GM19035 (cell line): ENCODE data around the gene PRM1.

Source experiments
- ATAC-seq: cut with Tn5 transposase; IDR thresholded peaks from one replicate; pipeline ENCODE4 v1.9.1; 2021; ENCODE audit not compliant: unreplicated experiment

The PRM1 gene

GRCh38 chr16:11238272-11239202 is 42.6 kb downstream of the PRM1 start:
- ATAC-seq: no peak

GRCh38 chr16:11236461-11237254 is 44.5 kb downstream of the PRM1 start:
- no peak for ATAC-seq

DNA sequence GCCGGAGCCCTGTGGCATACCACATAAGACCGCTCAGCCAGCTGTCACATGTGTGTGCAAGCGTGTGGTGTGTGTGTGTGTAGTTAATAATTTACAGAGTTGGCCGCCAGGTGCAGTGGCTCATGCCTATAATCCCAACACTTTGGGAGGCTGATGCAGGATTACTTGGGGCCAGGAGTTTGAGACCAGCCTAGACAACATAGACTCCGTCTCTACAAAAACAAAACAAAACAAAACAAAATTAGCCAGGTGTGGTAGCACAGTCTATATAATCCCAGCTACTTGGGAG is 45.5 kb downstream of the PRM1 start:
- ATAC-seq: no peak

- ATAC-seq: no peak
Observed at GRCh38 chr16:11234884-11235702, 46.0 kb downstream of the PRM1 start.

GRCh38 chr16:11233727-11234376 is 47.3 kb downstream of the PRM1 start:
- no peak for ATAC-seq

DNA sequence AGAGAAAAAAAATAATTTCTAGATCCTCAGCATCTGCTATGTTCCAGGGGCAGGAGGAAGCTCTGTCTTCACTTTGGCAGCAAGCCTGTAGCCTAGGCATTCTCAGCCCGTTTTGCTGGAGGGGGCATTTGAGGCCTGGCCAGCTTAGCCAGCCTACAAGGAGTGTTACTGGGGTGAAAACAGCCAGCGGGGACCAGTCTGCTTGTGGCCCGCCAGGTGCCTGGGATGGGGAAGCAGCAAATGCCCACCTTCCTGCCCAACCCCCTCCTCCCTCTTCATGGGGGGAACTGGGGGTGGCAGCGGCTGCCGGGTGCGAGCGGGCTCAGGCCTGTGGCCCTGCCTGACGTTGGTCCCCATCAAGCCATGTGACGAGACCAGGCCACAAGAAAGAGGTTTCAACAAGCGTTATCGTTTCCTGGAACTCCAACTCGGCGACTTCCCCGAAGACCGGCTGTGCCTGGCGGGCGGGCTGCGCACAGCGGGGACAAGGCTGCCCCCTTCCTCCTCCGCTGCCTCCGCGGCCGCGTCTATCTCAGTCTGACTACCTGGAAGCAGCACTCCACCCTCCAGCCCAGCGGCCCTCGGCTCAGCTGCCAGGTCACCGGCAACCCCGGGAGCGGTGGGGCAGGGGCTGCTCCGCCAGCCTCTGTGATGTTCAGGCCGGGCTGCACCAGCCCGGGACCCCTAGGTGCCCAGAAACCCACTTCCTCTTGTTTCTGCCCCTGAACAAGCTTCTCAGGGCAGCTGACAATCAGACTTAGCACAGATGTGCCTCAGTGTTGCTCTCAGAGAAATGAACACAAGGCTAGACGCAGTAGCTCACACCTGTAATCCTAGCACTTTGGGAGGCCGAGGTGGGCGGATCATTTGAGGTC is 48.0 kb downstream of the PRM1 start:
- ATAC-seq: peak; percentile 58

GRCh38 chr16:11232302-11232851 is 48.8 kb downstream of the PRM1 start:
- no peak for ATAC-seq

- no peak for ATAC-seq
Observed at GRCh38 chr16:11231367-11231970, 49.7 kb downstream of the PRM1 start.
